ENCODE measurements around the gene CALY.
A peak's percentile ranks its signal among the peaks of the same experiment; 100 is the strongest.
"Not testable (repeated sequence)": the region's sequence is repeated elsewhere in the genome, so short reads cannot be mapped to it uniquely, and the experiment has no call there.

Gene CALY

GRCh38 chr10:133324857-133325260 lies 11.8 kb downstream of the CALY start:
- no peaks in the 10 kb centered on the region for H3K36me3 ChIP-seq (ENCODE audit: insufficient read depth, low read depth, low read length)
- H3K9me3 ChIP-seq (ENCODE audit: insufficient read depth, low read depth, low read length) = no peaks in the 10 kb centered on the region
- peak overlapping the region; percentile 58; the same call in 1 of the 2 replicates for H3K4me3 ChIP-seq (ENCODE audit: low read length)
- H3K9ac ChIP-seq (ENCODE audit: low read depth, low read length) = no peak overlapping the region
- no peak overlapping the region for H3K27ac ChIP-seq (ENCODE audit: low read length)
- 0 out of 2 replicates have a peak, but pooled peaks cover 6% of the 10 kb centered on the region for H3K4me1 ChIP-seq (ENCODE audit: insufficient read depth, low read length)
- peaks cover 52% of the 10 kb centered on the region for H3K27me3 ChIP-seq (ENCODE audit: insufficient read depth, low read length)

GRCh38 chr10:133324198-133324792 lies 12.4 kb downstream of the CALY start:
- Histone ChIP-seq H3K4me3 (ENCODE audit: low read length) (peak overlapping the region; percentile 51; the same call in 1 of the 2 replicates), H3K27me3 (ENCODE audit: insufficient read depth, low read length) (peaks cover 50% of the 10 kb centered on the region), H3K4me1 (ENCODE audit: insufficient read depth, low read length) (0 out of 2 replicates have a peak, but pooled peaks cover 4% of the 10 kb centered on the region), H3K9me3 (ENCODE audit: insufficient read depth, low read depth, low read length) (no peaks in the 10 kb centered on the region), H3K36me3 (ENCODE audit: insufficient read depth, low read depth, low read length) (no peaks in the 10 kb centered on the region), H3K9ac (ENCODE audit: low read depth, low read length) (no peak overlapping the region), H3K27ac (ENCODE audit: low read length) (no peak overlapping the region)

- not testable (repeated sequence) for H3K36me3 ChIP-seq (ENCODE audit: insufficient read depth, low read depth, low read length); H3K9ac ChIP-seq (ENCODE audit: low read depth, low read length); H3K4me3 ChIP-seq (ENCODE audit: low read length); H3K27ac ChIP-seq (ENCODE audit: low read length); H3K4me1 ChIP-seq (ENCODE audit: insufficient read depth, low read length); H3K9me3 ChIP-seq (ENCODE audit: insufficient read depth, low read depth, low read length)
- H3K27me3 ChIP-seq (ENCODE audit: insufficient read depth, low read length) = peaks cover 35% of the 10 kb centered on the region
Observed at GRCh38 chr10:133322064-133322709, 14.5 kb downstream of the CALY start.

GRCh38 chr10:133320852-133321422 lies 15.8 kb downstream of the CALY start:
- not testable (repeated sequence) for H3K9ac ChIP-seq (ENCODE audit: low read depth, low read length); H3K9me3 ChIP-seq (ENCODE audit: insufficient read depth, low read depth, low read length); H3K27ac ChIP-seq (ENCODE audit: low read length); H3K4me3 ChIP-seq (ENCODE audit: low read length); H3K4me1 ChIP-seq (ENCODE audit: insufficient read depth, low read length); H3K36me3 ChIP-seq (ENCODE audit: insufficient read depth, low read depth, low read length)
- H3K27me3 ChIP-seq (ENCODE audit: insufficient read depth, low read length) = peaks cover 22% of the 10 kb centered on the region

GRCh38 chr10:133318494-133319127 lies 18.1 kb downstream of the CALY start:
- Histone ChIP-seq H3K9me3 (ENCODE audit: insufficient read depth, low read depth, low read length) (no peaks in the 10 kb centered on the region), H3K9ac (ENCODE audit: low read depth, low read length) (peak overlapping the region; percentile 45; the same call in 1 of the 2 replicates), H3K27ac (ENCODE audit: low read length) (no peak overlapping the region), H3K36me3 (ENCODE audit: insufficient read depth, low read depth, low read length) (no peaks in the 10 kb centered on the region), H3K4me1 (ENCODE audit: insufficient read depth, low read length) (no peaks in the 10 kb centered on the region), H3K4me3 (ENCODE audit: low read length) (peak overlapping the region; percentile 69; the same call in 1 of the 2 replicates), H3K27me3 (ENCODE audit: insufficient read depth, low read length) (peaks cover 9% of the 10 kb centered on the region)

- H3K27me3 ChIP-seq (ENCODE audit: insufficient read depth, low read length) = peaks cover 9% of the 10 kb centered on the region
- H3K4me3 ChIP-seq (ENCODE audit: low read length) = no peak overlapping the region
Observed at GRCh38 chr10:133316732-133317131, 20.0 kb downstream of the CALY start.

GRCh38 chr10:133316266-133316665 lies 20.4 kb downstream of the CALY start:
- H3K9me3 ChIP-seq (ENCODE audit: insufficient read depth, low read depth, low read length) = no peaks in the 10 kb centered on the region
- no peak overlapping the region for H3K9ac ChIP-seq (ENCODE audit: low read depth, low read length)
- H3K36me3 ChIP-seq (ENCODE audit: insufficient read depth, low read depth, low read length) = peaks cover 19% of the 10 kb centered on the region
- peaks cover 9% of the 10 kb centered on the region for H3K27me3 ChIP-seq (ENCODE audit: insufficient read depth, low read length)
- H3K4me1 ChIP-seq (ENCODE audit: insufficient read depth, low read length) = no peaks in the 10 kb centered on the region
- no peak overlapping the region for H3K27ac ChIP-seq (ENCODE audit: low read length)
- no peak overlapping the region for H3K4me3 ChIP-seq (ENCODE audit: low read length)

More at GRCh38 chr10:133316732-133317131, 20.0 kb downstream of the CALY start:
- no peaks in the 10 kb centered on the region for H3K9me3 ChIP-seq (ENCODE audit: insufficient read depth, low read depth, low read length)
- no peaks in the 10 kb centered on the region for H3K4me1 ChIP-seq (ENCODE audit: insufficient read depth, low read length)
- no peak overlapping the region for H3K27ac ChIP-seq (ENCODE audit: low read length)
- H3K36me3 ChIP-seq (ENCODE audit: insufficient read depth, low read depth, low read length) = peaks cover 15% of the 10 kb centered on the region; the same call in 1 of the 2 replicates
- no peak overlapping the region for H3K9ac ChIP-seq (ENCODE audit: low read depth, low read length)

GRCh38 chr10:133315847-133316246 lies 20.8 kb downstream of the CALY start:
- Histone ChIP-seq H3K4me3 (ENCODE audit: low read length) (no peak overlapping the region), H3K9ac (ENCODE audit: low read depth, low read length) (no peak overlapping the region), H3K27ac (ENCODE audit: low read length) (no peak overlapping the region), H3K27me3 (ENCODE audit: insufficient read depth, low read length) (peaks cover 9% of the 10 kb centered on the region), H3K4me1 (ENCODE audit: insufficient read depth, low read length) (no peaks in the 10 kb centered on the region), H3K36me3 (ENCODE audit: insufficient read depth, low read depth, low read length) (peaks cover 23% of the 10 kb centered on the region), H3K9me3 (ENCODE audit: insufficient read depth, low read depth, low read length) (no peaks in the 10 kb centered on the region)

GRCh38 chr10:133314911-133315310 lies 21.8 kb downstream of the CALY start:
- Histone ChIP-seq H3K36me3 (ENCODE audit: insufficient read depth, low read depth, low read length) (peaks cover 32% of the 10 kb centered on the region), H3K27ac (ENCODE audit: low read length) (no peak overlapping the region), H3K27me3 (ENCODE audit: insufficient read depth, low read length) (peaks cover 9% of the 10 kb centered on the region), H3K4me3 (ENCODE audit: low read length) (no peak overlapping the region), H3K9ac (ENCODE audit: low read depth, low read length) (no peak overlapping the region), H3K4me1 (ENCODE audit: insufficient read depth, low read length) (no peaks in the 10 kb centered on the region), H3K9me3 (ENCODE audit: insufficient read depth, low read depth, low read length) (no peaks in the 10 kb centered on the region)

- Histone ChIP-seq H3K4me3 (ENCODE audit: low read length) (no peak overlapping the region), H3K9ac (ENCODE audit: low read depth, low read length) (no peak overlapping the region), H3K27ac (ENCODE audit: low read length) (no peak overlapping the region), H3K27me3 (ENCODE audit: insufficient read depth, low read length) (no peaks in the 10 kb centered on the region), H3K4me1 (ENCODE audit: insufficient read depth, low read length) (peaks cover 3% of the 10 kb centered on the region; the same call in 1 of the 2 replicates), H3K9me3 (ENCODE audit: insufficient read depth, low read depth, low read length) (no peaks in the 10 kb centered on the region), H3K36me3 (ENCODE audit: insufficient read depth, low read depth, low read length) (peaks cover 38% of the 10 kb centered on the region)
Observed at GRCh38 chr10:133313192-133313591, 23.5 kb downstream of the CALY start.

GRCh38 chr10:133312769-133313145 lies 23.9 kb downstream of the CALY start:
- no peak overlapping the region for H3K4me3 ChIP-seq (ENCODE audit: low read length)
- H3K4me1 ChIP-seq (ENCODE audit: insufficient read depth, low read length) = peaks cover 3% of the 10 kb centered on the region; the same call in 1 of the 2 replicates
- no peak overlapping the region for H3K27ac ChIP-seq (ENCODE audit: low read length)
- H3K36me3 ChIP-seq (ENCODE audit: insufficient read depth, low read depth, low read length) = peaks cover 38% of the 10 kb centered on the region
- no peaks in the 10 kb centered on the region for H3K27me3 ChIP-seq (ENCODE audit: insufficient read depth, low read length)
- H3K9ac ChIP-seq (ENCODE audit: low read depth, low read length) = no peak overlapping the region
- no peaks in the 10 kb centered on the region for H3K9me3 ChIP-seq (ENCODE audit: insufficient read depth, low read depth, low read length)
